Neuronal stem cell (in vitro differentiated cells): Measurements from ENCODE around the gene PNPLA7.

Experiments used
- DNase-seq: peaks from one replicate; pipeline ENCODE4 v3.0.0-alpha.2; 2013; ENCODE audit warnings: low spot score
- H2AFZ ChIP-seq: one replicate; pipeline ENCODE4 v1.6.1; 2013; ENCODE audit warnings: mild to moderate bottlenecking, low read length, inconsistent platforms
- H2AK5ac ChIP-seq: 2 replicates; pipeline ENCODE4 v1.6.1; 2013; ENCODE audit warnings: low read depth, mild to moderate bottlenecking, inconsistent platforms, low read length, moderate library complexity, mixed read lengths
- H2BK120ac ChIP-seq: 2 replicates; pipeline ENCODE4 v1.6.1; 2013; ENCODE audit warnings: low read depth, mild to moderate bottlenecking, inconsistent platforms, low read length, moderate library complexity, mixed read lengths
- H2BK12ac ChIP-seq: one replicate; pipeline ENCODE4 v1.6.1; 2013; ENCODE audit warnings: low read length, inconsistent platforms
- H2BK15ac ChIP-seq: 2 replicates; pipeline ENCODE4 v1.6.1; 2013; ENCODE audit warnings: mild to moderate bottlenecking, low read length, inconsistent platforms, mixed read lengths
- H2BK5ac ChIP-seq: one replicate; pipeline ENCODE4 v1.6.1; 2013; ENCODE audit warnings: inconsistent platforms, mild to moderate bottlenecking, low read length, moderate library complexity
- H3K14ac ChIP-seq: one replicate; pipeline ENCODE4 v1.6.1; 2013; ENCODE audit warnings: low read length, inconsistent platforms
- H3K18ac ChIP-seq: 2 replicates; pipeline ENCODE4 v1.6.1; 2013; ENCODE audit warnings: low read length, inconsistent platforms
- H3K23ac ChIP-seq: 2 replicates; pipeline ENCODE4 v1.6.1; 2013; ENCODE audit warnings: low read depth, mild to moderate bottlenecking, mixed read lengths, low read length, inconsistent platforms; ENCODE audit not compliant: poor library complexity
- H3K27ac ChIP-seq: replicated peaks from 3 replicates; pipeline ENCODE4 v1.5.1; 2013; ENCODE audit warnings: low read length, inconsistent platforms
- H3K27me3 ChIP-seq, 3 experiments: 2 replicates each; pipeline ENCODE4 v1.6.1; 2013; ENCODE audit warnings: low read length in 3 of 3, mild to moderate bottlenecking in 2 of 3, inconsistent platforms in 1 of 3, low read depth in 1 of 3, mixed read lengths in 1 of 3, moderate library complexity in 1 of 3; ENCODE audit not compliant: control insufficient read depth in 3 of 3, insufficient read depth in 3 of 3
- H3K36me3 ChIP-seq, 2 donors: replicated peaks in 1 of 2; 2 replicates each; pipeline ENCODE4 v1.6.1; 2013; ENCODE audit warnings: low read length in 2 of 2; ENCODE audit not compliant: control insufficient read depth in 2 of 2, insufficient read depth in 2 of 2
- H3K4ac ChIP-seq: 2 replicates; pipeline ENCODE4 v1.6.1; 2013; ENCODE audit warnings: inconsistent platforms, mild to moderate bottlenecking, low read length, moderate library complexity
- H3K4me1 ChIP-seq, 2 donors: 1 replicate in 1 of 2; 2 replicates in 1 of 2; pipeline ENCODE4 v1.6.1; 2013; ENCODE audit warnings: low read length in 2 of 2, low read depth in 1 of 2; ENCODE audit not compliant: control insufficient read depth in 2 of 2, insufficient read depth in 1 of 2
- H3K4me2 ChIP-seq: one replicate; pipeline ENCODE4 v1.6.1; 2013; ENCODE audit warnings: mild to moderate bottlenecking, low read length, inconsistent platforms; ENCODE audit not compliant: insufficient read depth, poor library complexity, severe bottlenecking
- H3K4me3 ChIP-seq, 2 donors: 2 replicates each; pipeline ENCODE4 v1.5.1; 2013; ENCODE audit warnings: low read length in 2 of 2, mild to moderate bottlenecking in 2 of 2, inconsistent platforms in 1 of 2, moderate library complexity in 1 of 2
- H3K79me1 ChIP-seq: one replicate; pipeline ENCODE4 v1.6.1; 2013; ENCODE audit warnings: low read depth, mild to moderate bottlenecking, inconsistent platforms, low read length, moderate library complexity
- H3K9ac ChIP-seq: one replicate; pipeline ENCODE4 v1.6.1; 2013; ENCODE audit warnings: mild to moderate bottlenecking, low read depth, low read length, inconsistent platforms; ENCODE audit not compliant: poor library complexity
- H3K9me3 ChIP-seq, 2 donors: replicated peaks in 1 of 2; 2 replicates each; pipeline versions ENCODE3 to v1.6.1; 2013; ENCODE audit warnings: low read length in 2 of 2, mild to moderate bottlenecking in 2 of 2, inconsistent platforms in 1 of 2, low read depth in 1 of 2, mixed read lengths in 1 of 2, moderate library complexity in 1 of 2; ENCODE audit not compliant: control insufficient read depth in 2 of 2, insufficient read depth in 1 of 2
- H4K8ac ChIP-seq: one replicate; pipeline ENCODE4 v1.6.1; 2013; ENCODE audit warnings: low read depth, mild to moderate bottlenecking, inconsistent platforms, low read length, moderate library complexity
- H4K91ac ChIP-seq: one replicate; pipeline ENCODE4 v1.6.1; 2013; ENCODE audit warnings: low read length, low read depth, mild to moderate bottlenecking, inconsistent platforms; ENCODE audit not compliant: poor library complexity
- WGBS, 2 donors: extraction: QIAGEN DNeasy Blood & Tissue Kit; methylation state at CpG; one replicate each; pipeline ENCODE4 v1.1.7; 2013; ENCODE audit warnings: missing lambda C conversion rate in 2 of 2, mixed read lengths in 1 of 2; ENCODE audit not compliant: insufficient read length in 2 of 2, insufficient replicate concordance in 1 of 2; ENCODE audit errors: extremely low coverage in 2 of 2; 5-methylcytosine and 5-hydroxymethylcytosine counted together

The PNPLA7 gene

GRCh38 chr9:137479892-137480685 is 70.1 kb downstream of the PNPLA7 start:
- Histone ChIP-seq H2AK5ac (peak overlapping the region; percentile 95), H3K4me2 (peak overlapping the region; percentile 18), H3K18ac (peak overlapping the region; percentile 71), H4K91ac (no peak overlapping the region), H3K27me3 (no peaks in the 10 kb centered on the region), H4K8ac (peak overlapping the region; percentile 92), H3K27ac (no peak overlapping the region), H3K23ac (peak overlapping the region; percentile 80), H3K4ac (peak overlapping the region; percentile 84), H3K79me1 (peaks cover 10% of the 10 kb centered on the region), H3K4me1 (peaks cover 3 to 13% of the 10 kb centered on the region in 2 donors), H3K9ac (peak overlapping the region; percentile 77), H2BK15ac (peak overlapping the region; percentile 94), H2BK5ac (peak overlapping the region; percentile 71), H3K14ac (peak overlapping the region; percentile 94), H3K4me3 (no peak overlapping the region), H2BK12ac (peak overlapping the region; percentile 84), H2BK120ac (no peak overlapping the region), H3K36me3 (no peaks in the 10 kb centered on the region), H3K9me3 (peaks cover 0 to 11% of the 10 kb centered on the region in 2 donors), H2AFZ (peak overlapping the region; percentile 85)
- no CpG with 5 or more reads among the region's 32 CpGs for WGBS, 2 donors
- no peak for DNase-seq

GRCh38 chr9:137478962-137479861 is 71.0 kb downstream of the PNPLA7 start:
- Histone ChIP-seq H2BK15ac (peak overlapping the region; percentile 24), H2AK5ac (peak overlapping the region; percentile 98), H3K9ac (peak overlapping the region; percentile 50), H2BK5ac (no peak overlapping the region), H2BK12ac (peak overlapping the region; percentile 50), H3K23ac (peak overlapping the region; percentile 93), H4K91ac (no peak overlapping the region), H3K9me3 (peaks cover 2 to 13% of the 10 kb centered on the region in 2 donors), H3K4me3 (peak overlapping the region in 1 of 2 donors; percentile 38), H3K4me2 (no peak overlapping the region), H3K79me1 (peaks cover 10% of the 10 kb centered on the region), H3K27me3 (no peaks in the 10 kb centered on the region), H3K27ac (no peak overlapping the region), H2AFZ (peak overlapping the region; percentile 85), H3K14ac (peak overlapping the region; percentile 56), H2BK120ac (no peak overlapping the region), H3K36me3 (no peaks in the 10 kb centered on the region), H4K8ac (no peak overlapping the region), H3K4ac (no peak overlapping the region), H3K4me1 (peaks cover 3 to 13% of the 10 kb centered on the region in 2 donors), H3K18ac (peak overlapping the region; percentile 72)
- no peak for DNase-seq
- no CpG with 5 or more reads among the region's 36 CpGs for WGBS, 2 donors

GRCh38 chr9:137478613-137478961 is 71.6 kb downstream of the PNPLA7 start:
- no peak for DNase-seq
- Histone ChIP-seq H2BK15ac (peak overlapping the region; percentile 24), H3K79me1 (peaks cover 8% of the 10 kb centered on the region), H3K23ac (peak overlapping the region; percentile 93), H3K27ac (no peak overlapping the region), H2BK120ac (no peak overlapping the region), H3K4me1 (peaks cover 3 to 13% of the 10 kb centered on the region in 2 donors), H3K9ac (peak overlapping the region; percentile 50), H3K9me3 (peaks cover 3 to 14% of the 10 kb centered on the region in 2 donors), H4K91ac (no peak overlapping the region), H2AK5ac (peak overlapping the region; percentile 98), H2AFZ (peak overlapping the region; percentile 85), H3K36me3 (no peaks in the 10 kb centered on the region), H3K18ac (peak overlapping the region; percentile 48), H3K14ac (peak overlapping the region; percentile 56), H2BK5ac (no peak overlapping the region), H3K4ac (no peak overlapping the region), H2BK12ac (no peak overlapping the region), H3K4me3 (no peak overlapping the region), H3K4me2 (no peak overlapping the region), H3K27me3 (no peaks in the 10 kb centered on the region), H4K8ac (no peak overlapping the region)
- WGBS, 2 donors: no CpG with 5 or more reads among the region's 11 CpGs
